Measurements from ENCODE around the gene SYNRG. TPM values are rescaled to one million over a fixed set of nuclear protein-coding genes. Genes with fewer than 3 reads are reported as not detected.

Gene SYNRG
- total and polyA plus RNA-seq, 8 donors: 37.1 to 48.4 (median 42.1) TPM

DNA sequence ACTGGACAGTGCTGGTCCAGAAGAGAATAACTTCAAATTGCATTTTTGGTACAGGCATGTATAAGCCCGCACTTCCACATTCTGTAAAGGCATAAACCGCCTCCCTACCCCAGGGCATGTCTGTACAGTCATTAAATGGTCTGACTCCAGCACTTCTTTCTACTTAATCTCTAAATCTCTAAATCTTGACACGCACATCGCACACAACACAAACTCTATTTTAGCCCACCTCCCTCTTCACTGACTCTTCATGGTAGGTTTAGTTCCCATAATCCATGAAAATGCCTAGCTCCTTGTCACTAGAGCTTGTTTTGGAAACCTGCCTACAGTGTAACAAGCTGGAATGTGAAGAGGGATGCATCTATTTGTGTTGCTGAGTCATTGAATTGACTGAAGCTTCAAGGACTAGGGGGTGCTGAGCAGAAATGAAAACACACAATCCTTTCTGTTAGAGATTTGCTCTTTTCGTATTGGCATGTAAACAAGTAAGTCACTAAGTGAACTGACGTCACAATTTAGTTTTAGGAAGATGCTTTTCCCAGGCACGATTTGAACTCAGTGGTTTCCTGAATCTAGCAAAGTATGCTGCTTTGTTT is 121.1 kb downstream of the SYNRG start:
- peaks cover under 1 to 34% of the 10 kb centered on the region in 2 donors for H3K4me1 ChIP-seq
- peaks cover 0 to 37% of the 10 kb centered on the region in 2 donors for H3K27me3 ChIP-seq
- ATAC-seq (peak; percentile 46), DNase-seq (peak in 2 of 4 donors; percentile 51 to 72)
- TF ChIP-seq, protein P1, sequence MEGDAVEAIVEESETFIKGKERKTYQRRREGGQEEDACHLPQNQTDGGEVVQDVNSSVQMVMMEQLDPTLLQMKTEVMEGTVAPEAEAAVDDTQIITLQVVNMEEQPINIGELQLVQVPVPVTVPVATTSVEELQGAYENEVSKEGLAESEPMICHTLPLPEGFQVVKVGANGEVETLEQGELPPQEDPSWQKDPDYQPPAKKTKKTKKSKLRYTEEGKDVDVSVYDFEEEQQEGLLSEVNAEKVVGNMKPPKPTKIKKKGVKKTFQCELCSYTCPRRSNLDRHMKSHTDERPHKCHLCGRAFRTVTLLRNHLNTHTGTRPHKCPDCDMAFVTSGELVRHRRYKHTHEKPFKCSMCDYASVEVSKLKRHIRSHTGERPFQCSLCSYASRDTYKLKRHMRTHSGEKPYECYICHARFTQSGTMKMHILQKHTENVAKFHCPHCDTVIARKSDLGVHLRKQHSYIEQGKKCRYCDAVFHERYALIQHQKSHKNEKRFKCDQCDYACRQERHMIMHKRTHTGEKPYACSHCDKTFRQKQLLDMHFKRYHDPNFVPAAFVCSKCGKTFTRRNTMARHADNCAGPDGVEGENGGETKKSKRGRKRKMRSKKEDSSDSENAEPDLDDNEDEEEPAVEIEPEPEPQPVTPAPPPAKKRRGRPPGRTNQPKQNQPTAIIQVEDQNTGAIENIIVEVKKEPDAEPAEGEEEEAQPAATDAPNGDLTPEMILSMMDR (IDR thresholded peaks at IDR 0.05): no peak
- H3K9me3 ChIP-seq: no peaks in the 10 kb centered on the region
- intact Hi-C loops (cut with DNase I): no loop called here
- H3K27ac ChIP-seq: peak overlapping the region; percentile 82 to 89
- H3K4me3 ChIP-seq: peak overlapping the region; percentile 55 to 77
- H3K36me3 ChIP-seq: no peaks in the 10 kb centered on the region

DNA sequence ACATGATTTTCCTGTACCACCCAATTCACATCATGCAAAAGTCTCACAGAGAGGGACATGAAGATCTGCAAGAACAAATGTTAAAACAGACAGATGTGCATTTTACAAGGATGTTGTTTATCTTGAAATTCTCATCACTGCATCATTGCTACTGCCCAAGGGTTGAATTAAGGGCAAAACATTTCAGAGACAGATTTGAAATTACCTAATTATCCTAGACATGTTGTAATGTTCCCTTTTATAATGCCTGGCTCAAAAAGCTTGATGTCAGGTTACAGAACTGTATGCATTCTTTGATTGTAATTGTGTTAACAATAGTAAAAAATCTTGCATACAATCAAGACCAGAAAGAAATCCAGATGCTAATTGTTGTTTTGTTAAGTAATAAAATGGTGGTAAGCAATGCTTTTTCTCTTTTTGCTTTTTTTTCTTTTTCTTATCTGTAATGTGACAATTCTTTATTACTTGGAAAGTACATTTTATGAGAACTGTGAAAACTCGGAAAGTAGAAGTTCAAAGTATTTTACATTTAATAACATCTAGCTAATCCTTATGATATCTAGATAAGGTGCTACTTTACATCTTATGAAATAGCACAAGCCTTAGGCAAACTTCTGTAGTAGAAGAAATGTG is 123.2 kb downstream of the SYNRG start:
- H3K36me3 ChIP-seq: no peaks in the 10 kb centered on the region
- peaks cover 4 to 28% of the 10 kb centered on the region in 2 donors for H3K4me1 ChIP-seq
- peaks cover 0 to 34% of the 10 kb centered on the region in 2 donors for H3K27me3 ChIP-seq
- ATAC-seq: no peak
- TF ChIP-seq, protein P1 (IDR thresholded peaks at IDR 0.05): no peak
- DNase-seq: no peak
- H3K27ac ChIP-seq: no peak overlapping the region
- no peak overlapping the region for H3K4me3 ChIP-seq
- intact Hi-C loops (cut with DNase I): no loop called here
- H3K9me3 ChIP-seq: no peaks in the 10 kb centered on the region

GRCh38 chr17:37483311-37484039 is 125.7 kb downstream of the SYNRG start:
- peak in 2 of 4 donors; percentile 46 to 77 for DNase-seq
- Histone ChIP-seq H3K27me3 (peaks cover 0 to 10% of the 10 kb centered on the region in 2 donors), H3K9me3 (no peaks in the 10 kb centered on the region), H3K4me3 (no peak overlapping the region), H3K36me3 (peaks cover 0 to 19% of the 10 kb centered on the region in 2 donors), H3K4me1 (peaks cover 4 to 8% of the 10 kb centered on the region in 2 donors), H3K27ac (no peak overlapping the region)
- TF ChIP-seq, protein P1 (IDR thresholded peaks at IDR 0.05): no peak
- ATAC-seq: no peak
- intact Hi-C loops (cut with DNase I): no loop called here

GRCh38 chr17:37481001-37481665 is 128.1 kb downstream of the SYNRG start:
- H3K36me3 ChIP-seq: peaks cover 0 to 41% of the 10 kb centered on the region in 2 donors
- no peak overlapping the region for H3K4me3 ChIP-seq
- H3K4me1 ChIP-seq: peaks cover 3 to 4% of the 10 kb centered on the region in 2 donors
- DNase-seq: no peak
- ATAC-seq: peak; percentile 66
- intact Hi-C loops (cut with DNase I): no loop called here
- TF ChIP-seq, protein P1 (IDR thresholded peaks at IDR 0.05): no peak
- no peaks in the 10 kb centered on the region for H3K27me3 ChIP-seq
- H3K27ac ChIP-seq: no peak overlapping the region
- H3K9me3 ChIP-seq: no peaks in the 10 kb centered on the region

All from left lung (tissue), 10 donors.